NCI-H69 (cell line): ENCODE results near the gene CEP85.

Source experiments
- DNase-seq: peaks from one replicate; lab custom pipeline; 2025; lab: John Stamatoyannopoulos, UW

The CEP85 gene

DNA sequence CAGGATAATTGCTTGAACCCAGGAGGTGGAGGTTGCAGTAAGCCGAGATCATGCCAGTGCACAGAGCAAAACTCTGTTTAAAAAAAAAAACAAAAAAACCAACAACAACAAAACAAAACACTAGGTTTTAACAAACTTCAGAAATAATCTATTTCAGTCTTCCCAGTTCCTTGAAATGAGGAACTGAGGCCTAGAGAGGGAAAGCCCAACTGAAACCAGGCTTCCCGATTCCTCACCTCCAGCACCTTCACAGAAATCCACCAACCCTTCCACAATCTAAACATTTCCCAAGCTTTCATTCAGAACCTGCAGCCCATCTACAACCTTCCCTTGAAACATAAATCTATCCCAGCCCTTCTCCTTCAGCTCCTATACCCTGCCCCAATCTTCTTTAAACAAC is 83.1 kb downstream of the CEP85 start:
- DNase-seq: no peak

DNA sequence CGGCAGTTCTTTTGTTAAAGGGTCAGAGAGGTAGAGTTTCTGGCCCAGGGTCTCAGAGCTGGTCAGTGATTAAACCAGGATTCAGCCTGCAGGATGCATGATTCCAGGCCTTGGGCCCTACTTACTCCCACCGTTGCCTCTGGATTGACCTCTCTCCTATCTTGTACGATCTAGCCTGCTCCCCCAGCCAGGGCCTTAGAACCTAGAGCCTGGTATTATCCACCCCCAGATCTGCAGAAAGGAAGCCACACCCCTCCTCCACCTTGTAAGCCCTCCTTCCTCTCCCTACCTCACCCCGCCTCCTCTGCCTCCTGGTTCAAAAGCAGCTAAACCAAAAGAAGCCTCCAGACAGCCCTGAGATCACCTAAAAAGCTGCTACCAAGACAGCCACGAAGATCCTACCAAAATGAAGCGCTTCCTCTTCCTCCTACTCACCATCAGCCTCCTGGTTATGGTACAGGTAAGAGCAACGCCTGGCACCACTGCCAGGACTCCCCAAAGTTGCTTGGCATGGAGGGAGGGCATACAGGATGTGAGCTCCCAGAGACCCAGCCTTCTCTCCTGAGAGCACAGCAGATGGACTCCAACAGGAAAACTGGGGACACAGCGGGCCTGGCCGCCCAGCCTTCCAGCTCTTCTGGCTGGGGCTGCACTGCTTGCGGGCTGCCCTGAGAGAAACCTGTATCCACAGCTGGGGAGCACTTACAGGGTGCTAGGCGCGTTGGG is 83.8 kb downstream of the CEP85 start, which contains the start of gene CD52:
CD52 (plus strand) TSS at position 347 of the 726 bp plus-strand sequence; CDS start at position 407, 60 bp downstream.
- no peak for DNase-seq

DNA sequence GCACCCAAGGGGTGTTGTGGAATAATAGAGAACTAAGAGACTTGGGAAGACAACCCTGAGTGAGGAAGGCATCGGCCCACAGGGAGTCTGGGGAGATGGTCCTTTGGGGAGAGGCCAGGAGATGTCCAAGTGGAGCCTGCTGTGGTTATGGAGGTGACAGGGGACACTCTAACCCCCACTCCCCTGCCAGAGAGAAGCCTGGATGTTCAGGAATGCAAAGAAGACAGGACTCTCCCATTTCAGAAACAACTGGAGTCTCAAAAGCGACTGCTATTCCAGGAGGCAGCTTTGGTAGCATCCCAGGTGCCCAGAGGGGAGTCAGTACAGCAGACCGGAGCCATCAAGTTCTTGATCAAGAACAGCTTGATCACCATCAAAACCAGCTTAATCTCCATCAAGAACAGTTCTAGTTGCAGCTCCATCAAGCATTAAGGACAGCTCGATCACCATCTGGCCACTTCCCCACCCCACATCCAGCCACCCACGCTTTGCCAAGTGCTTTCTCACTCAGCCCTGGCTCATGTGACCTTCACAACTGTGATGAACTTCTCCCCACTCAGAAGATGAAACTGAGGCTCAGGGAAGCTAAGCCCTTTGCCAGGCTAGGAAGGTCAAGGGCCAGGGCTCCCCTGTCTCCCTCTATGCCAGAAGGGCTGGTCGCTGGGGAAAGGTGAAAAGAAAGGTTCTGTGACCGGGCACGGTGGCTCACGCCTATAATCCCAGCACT is 84.5 kb downstream of the CEP85 start:
- DNase-seq: no peak

DNA sequence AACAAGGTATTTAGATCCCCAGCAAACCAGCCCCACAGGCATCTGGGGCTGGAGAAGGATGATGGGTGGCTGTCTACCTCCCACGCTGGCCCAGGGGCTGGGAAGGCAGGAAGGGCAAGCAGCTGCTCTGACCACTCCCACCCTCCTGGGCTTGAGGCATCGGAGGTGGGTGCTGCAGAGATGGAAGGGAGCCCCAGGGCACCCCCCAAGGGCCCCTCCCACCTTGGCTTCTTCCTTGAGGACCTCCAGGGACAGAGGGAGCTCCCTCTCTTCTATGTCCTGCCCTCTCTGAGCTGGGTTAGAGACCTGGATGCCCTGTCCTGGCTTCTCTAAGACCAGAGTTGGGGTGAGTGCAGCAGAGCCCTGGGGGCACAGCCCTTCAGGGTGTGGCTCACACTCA is 86.9 kb downstream of the CEP85 start:
- DNase-seq: no peak

DNA sequence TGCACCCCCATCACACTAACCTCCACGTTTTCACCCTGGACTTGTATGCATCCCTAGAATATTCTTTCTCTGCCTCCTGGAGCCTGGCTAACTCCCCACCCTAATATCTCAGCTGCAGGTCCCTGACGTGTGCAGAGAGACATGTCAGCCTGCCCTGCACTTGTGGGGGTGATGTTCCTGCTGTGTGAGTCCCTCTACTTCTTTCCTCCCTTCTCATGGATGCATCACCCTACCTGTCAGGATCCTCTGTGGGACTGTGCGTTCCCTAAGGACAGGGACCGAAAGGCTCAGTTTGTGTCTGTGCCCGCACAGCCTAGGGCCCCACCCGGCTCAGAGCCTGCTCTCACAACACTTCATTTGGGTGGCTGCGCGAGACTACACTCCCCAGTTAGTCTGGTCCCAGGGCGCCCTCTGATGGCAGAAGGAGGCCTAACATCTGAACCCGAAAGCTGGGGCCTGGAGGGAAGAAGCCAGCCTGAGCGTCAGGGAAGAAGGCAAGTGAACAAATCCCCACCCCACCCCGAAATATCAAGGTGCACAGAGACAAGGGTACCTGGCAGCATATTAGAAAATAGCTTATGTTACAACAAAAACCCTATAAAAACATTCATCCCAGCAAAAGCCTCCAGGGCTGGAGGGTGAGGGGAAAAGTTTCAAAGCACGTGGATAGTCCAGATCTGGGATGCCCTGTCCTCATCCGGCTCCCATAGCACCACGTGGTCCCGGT is 87.5 kb downstream of the CEP85 start:
- peak; percentile 74 for DNase-seq

DNA sequence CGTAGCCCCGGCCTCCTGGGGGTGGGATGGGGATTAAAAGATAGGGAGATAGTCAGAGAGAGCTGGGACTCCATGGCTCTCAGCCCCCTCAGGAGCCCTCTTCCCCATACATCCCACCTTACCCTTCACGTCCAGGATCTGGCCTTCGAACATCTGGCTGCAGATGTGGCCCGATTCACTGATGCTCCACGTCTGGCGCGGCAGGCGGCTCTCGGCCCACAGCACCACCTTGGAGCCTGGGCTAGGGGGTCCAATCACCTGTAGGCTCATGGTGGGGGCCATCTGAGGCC is 88.0 kb downstream of the CEP85 start:
- no peak for DNase-seq

DNA sequence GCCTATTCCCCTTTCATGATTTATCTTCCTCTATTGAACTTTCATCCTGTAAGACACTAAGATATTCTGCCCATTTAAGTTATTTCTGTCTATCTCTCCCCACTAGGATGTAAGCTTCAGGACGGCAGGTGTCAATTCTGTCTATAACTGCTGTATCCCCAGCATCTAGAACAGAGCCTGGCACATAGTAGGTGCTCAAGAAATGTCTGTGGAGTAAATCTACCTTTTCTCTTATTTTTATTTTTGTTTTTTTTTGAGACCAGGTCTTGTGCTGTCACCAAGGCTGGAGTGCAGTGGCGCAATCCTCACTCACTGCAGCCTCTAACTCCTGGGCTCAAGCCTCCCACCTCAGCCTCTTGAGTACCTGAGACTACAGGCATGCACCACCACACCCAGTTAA is 89.4 kb downstream of the CEP85 start:
- DNase-seq: no peak

DNA sequence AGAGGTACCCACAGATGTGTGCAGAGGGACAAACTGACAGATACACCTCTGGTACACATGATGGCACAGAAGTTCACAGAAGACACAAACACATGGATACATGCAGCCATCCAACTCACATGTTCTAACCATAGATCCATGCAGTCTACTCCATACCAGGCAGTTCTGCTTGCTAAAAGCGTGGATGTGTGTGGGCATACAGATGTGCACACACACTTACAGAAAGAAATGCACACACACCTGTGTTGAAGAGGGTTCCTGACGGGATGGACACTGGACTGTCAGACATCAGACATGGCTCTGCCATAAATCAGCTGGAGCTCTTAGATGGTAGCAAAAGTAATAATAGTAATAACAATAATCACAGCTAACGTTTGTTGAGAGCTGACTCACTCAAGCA is 90.5 kb downstream of the CEP85 start:
- no peak for DNase-seq

DNA sequence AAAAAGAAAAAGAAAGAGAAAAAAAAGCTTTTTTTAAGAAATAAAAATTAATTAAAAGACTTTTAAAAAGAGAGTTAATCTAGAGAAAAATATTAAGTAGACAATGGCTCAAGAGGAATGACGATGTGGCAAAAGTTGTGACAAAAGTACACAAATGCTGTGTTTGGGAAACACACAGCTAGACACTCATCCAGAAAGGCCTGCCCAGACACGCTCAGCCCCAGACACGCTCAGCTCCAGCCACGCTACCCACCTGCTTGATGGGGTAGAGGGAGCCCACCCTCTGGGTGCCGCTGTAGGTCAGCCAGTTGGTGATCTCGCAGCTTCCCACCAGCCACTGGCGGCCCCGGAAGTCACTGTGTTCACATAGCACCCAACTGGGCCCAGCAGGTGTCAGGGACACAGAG is 94.0 kb downstream of the CEP85 start:
- peak; percentile 90 for DNase-seq
